ENCODE results near the gene MNDA.

Gene MNDA

DNA sequence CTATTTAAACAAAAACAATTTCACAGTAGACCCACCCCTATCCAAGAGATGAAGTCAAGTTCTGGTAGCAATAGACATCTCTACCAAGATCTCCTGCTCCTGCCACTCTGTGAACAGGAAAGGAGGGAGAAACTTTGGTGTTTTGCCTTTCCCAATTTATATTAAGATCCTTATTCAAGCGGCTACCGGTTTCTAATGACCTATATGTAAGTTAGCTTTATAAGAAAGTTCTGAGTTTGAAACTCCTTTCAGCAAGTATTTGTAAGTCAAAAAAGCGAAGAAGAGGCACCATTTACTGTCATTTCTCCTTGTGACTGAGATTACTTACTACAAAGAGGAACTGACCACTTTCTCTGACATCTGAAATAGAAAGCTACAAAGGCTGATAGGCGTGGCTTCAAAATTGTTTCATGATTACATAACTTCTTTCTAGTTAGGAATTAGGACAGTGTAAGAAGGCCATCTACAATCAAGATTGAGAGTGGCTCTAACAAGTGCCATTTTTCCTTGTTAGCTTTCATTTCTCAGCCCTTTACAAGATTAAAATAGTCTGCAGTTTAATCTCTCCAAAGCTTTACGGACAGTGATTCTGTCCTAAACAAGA, at the start of gene MNDA:
Gene MNDA, plus strand, starts transcription at position 448 of the 604 bp plus-strand sequence. CDS start 10,803 bp downstream, outside the sequence.
- no peak for DNase-seq

DNA sequence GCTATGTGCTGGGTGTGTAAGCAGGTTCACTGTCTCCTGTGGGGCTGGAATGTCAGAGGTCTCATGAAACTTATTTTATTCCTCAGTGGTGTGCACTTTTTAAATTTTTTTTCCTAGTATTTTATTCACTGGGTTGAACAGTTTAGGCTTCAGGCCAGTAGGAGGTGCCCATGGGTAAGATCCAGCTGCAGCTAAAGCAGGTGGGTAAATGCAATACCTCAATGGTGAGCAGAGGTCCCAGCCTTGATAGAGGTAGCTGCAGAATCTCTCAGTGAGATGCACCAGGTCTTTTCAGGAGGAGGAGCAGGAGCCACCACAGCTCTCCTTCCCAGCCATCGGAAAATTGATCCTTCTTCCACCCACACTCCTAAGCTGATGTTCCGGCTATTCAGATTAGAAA, 37.5 kb upstream of the MNDA start:
- no peak for DNase-seq

DNA sequence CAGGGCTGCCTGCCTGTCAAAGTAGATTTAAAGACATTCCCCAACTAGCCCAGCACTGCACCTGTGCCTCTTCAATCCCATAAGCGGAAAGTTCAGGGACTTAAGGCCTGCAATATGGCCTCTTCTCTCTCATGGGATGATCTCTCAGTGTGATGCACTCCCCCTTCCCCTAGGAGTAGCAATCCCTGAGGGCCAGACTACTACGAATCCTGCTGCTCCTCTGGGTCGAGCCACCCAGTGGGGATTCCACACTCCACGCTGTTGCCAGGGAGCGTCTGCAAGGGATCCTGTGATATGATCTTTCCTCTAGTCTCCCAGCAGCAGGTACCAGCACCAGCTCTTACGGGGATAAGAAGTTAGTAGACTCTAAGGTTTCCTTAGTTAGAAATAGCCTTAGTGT, 36.9 kb upstream of the MNDA start:
- DNase-seq = no peak

DNA sequence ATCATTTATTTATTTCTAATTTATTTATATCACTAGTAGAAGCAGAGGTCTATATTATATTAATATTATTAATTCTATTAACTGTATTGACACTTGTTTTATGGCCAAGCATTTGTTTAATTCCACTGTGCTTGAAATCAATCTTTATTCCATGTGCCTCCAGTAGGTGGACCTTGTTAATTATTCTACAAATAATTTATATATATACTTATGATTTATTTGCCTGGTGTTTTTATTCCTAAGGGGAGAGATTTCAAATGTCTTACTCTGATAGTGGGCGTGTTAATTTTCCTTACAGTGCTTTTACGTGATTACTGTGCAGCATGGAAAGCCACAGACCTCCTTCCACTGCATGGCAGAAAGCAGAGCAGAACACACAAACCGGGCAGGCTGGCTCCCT, 32.6 kb upstream of the MNDA start:
- DNase-seq = no peak

DNA sequence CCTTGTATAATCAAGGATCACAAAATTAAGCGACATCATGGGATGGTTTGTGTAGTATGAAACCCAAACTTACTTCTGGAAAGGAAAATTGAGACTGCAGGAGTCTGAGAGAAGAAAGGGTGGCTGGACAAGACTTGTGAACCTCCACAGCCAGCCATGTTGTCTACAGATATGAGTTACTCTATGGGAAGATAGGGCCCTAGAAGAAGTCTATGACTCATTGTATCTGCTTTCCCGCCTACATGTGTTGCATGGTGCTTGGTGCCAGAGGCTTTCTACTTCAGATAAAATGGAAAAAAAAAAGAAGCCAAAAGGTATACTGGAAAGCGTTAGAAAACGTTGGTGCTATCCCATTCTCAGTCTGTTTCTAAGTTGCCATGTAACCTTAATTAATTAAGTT, 31.5 kb upstream of the MNDA start:
- no peak for DNase-seq

DNA sequence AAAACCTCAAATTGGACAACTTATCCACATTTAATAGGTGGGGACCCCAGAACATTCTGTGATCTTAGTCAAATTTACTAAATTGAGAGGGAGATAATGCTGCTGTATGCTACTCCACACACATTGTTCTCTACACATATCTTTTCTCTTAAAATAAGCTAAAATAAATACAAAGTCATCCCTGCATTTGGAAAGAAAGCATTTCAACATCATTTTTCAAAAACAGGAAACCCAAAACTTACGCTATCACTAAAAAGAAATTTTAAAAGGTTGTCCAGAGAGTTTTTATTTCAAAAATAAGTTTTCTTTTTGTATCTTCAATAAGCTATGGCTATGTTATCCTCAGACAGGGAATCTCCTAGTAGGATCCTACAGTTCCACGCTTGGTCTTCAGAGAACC, 30.6 kb upstream of the MNDA start:
- DNase-seq = no peak

DNA sequence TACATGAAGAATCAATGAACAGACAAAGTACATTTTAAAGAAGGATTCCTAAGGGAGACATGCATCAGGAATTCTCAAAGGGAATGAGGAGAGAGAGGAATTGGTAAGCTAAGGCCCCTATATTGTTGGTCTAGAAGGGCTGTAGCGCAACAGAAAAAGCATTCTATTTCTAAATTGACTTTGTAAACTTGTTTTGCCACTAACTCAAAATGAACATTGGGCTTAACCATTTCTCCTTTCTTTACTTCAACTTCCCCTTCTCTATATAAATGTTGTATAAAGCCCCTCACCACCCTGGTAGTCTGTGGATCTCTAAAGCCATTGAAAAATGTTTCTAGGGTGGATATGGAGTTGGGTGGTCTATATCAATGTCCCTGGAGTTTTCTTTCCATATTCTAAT, 29.8 kb upstream of the MNDA start:
- no peak for DNase-seq

DNA sequence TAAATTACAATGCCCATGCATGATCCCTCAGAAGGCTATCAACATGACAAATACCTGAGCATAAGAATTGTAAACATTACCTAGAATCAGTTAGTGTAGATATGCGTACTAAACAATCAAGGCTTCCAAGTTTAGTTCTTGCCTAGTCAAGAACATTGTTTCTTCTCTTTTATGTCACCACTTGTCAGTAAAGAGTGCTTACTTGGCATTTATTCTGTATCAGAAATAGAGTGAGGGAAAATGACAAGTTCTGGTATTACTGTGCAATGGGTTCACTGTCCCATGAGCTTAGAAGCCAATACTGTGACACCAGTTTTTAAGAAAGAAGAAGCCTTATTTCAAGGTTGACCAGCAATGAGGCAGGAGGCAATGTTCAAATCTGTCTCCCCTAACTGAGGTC, 27.5 kb upstream of the MNDA start:
- DNase-seq = no peak

DNA sequence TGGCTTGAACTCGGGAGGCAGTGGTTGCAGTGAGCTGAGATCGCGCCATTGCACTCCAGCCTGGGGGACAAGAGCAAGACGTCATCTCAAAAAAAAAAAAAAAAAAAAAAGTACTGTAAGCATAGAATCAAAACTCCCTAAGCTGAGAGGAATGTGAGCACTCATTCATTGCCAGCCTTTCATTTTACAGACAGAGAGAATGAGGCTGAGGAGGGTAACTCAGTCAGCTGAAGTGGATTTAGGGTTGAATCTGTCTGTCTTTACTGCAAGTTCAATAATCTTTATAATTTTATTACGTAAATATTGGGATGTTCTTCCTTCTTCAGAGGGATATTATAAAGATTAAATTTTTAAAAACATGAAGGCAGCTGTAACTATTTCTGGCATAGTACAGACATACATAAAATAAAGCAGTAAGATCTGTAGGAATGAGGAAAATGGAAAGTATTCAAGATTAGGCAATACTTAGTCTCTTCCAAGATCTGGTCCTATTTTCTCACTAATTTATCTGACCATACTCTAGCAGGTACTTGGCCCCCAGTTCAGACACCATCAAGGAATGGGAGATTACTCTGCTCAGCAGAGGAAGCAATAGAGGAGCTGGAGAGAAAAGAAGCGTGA, 24.1 kb upstream of the MNDA start:
- no peak for DNase-seq

DNA sequence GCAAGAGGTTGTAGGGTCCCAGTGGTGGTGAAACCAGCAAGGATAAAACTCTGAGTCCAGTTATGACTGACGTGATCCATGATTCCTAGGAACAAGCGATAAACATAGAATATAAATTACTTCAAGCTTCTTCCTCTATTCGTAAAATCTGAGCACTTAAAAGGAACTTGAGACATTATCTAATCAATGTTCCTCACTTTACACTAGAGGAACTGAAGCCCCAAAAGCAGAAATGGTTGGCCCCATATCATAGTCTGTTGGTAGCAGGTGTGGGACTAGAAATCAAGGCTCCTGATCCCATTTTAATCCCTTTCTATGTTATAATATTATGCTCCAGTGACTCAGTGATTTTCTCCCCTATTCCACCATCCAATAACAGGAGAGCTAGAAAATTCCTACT, 21.9 kb upstream of the MNDA start:
- DNase-seq = no peak

DNA sequence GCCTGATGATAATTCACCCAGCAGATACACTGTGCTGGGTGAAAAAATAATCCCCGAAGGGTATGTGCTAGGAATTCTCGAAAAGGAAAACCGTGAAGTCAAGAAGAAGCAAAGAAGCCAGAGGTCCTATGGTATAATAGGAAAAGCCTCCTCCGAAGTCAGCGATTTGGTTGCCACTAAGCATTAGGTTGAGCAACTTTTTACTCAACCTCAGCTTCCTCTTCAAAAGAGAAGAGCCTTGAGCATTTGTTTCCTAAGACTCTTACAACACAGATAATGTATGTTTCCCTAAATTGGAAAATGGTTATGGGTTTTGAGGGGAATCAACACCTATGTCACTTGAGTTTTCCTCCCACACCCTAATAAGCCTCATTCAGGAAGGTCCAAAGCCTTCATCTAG, 21.3 kb upstream of the MNDA start:
- DNase-seq = no peak

DNA sequence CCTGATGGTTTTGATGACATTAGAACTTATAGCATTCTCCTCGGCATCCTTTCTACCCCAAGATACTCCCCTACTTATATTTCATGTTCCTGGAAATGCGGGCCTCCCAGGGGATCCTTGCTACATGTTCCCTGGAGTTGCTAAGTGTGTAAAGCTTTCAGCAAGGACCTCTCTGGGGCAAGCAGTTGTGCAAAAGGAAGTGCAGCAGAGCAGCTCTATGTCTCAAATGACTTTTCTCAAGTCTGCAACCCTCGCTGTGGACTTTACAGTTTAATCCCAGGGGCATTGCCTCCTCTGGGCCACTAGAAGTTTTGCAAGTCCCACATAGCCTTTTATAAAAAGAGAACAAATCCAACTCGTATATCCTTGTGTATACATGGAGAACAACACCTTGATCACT, 20.8 kb upstream of the MNDA start:
- no peak for DNase-seq

DNA sequence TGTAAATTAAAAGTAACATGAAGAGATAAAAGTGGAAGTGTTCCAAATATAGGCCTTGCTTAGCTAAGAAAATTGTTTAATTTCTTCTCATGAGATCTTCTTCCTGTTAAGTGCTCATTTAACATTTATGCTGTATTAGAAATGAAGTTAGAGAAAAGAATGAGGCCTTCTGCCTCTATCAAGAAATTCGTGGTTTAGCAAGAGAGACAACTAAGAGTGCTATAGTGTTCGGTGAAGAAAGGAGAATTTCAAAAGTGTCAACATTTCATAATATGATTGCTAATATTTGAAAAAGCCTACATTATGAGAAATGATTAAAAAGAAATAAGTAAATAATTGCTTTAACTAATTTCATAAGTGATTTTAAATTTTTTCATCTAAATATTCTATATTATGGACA, 18.8 kb upstream of the MNDA start:
- no peak for DNase-seq

DNA sequence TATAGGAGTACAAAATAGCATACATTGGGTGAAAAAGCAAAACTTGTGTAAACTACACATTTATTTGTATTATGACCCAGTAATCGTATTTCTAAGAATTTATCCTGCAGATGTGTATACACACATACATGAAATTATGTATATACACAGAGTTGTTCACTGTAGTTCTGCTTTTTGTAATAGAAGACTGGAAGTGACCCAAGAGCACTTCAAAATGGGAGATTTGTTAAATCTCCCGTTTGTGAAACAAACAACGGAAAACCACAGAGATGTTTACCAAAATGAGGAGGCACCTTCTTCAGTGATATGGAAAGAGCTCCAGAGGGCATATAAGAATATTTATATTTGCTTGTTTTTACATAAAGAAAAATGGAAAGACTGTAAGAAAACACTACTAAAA, 18.0 kb upstream of the MNDA start:
- no peak for DNase-seq

DNA sequence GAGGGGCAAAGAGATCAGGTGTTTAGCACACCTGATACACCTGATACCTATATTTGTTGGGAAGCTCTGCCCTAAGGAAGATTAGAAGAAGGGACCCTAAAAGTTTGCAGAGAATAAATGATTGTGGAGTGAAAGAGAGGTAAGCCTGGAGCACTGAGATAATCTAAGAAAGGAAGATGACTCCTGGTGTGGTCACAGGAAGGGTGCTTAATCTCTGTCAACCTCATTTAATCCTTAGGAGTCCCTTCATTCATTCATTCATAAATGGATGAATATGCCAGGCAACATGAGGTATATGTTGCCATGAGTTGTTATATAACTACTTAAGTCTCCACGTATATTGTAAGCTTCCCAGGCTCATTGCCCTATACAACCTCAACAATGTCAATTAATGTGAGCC, 16.2 kb upstream of the MNDA start:
- no peak for DNase-seq

DNA sequence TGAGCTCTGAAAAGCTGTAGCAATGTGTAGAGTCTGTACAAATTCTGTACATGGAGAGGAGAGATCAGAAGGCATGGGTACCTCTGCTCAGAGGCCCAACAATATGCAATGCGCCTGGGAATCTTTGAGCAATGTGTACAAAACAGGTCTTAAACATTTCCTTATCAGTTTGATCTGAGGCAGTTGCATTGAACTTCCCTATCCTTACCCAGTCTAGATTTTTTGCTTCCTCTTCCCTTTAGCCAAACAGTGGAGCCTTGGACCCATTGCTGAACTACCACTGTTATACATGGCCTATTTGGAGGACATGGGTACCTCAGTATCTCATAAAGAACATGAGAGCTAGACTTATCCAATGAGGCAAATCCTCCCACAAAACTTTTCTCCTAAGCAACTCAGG, 12.6 kb upstream of the MNDA start:
- DNase-seq = no peak

DNA sequence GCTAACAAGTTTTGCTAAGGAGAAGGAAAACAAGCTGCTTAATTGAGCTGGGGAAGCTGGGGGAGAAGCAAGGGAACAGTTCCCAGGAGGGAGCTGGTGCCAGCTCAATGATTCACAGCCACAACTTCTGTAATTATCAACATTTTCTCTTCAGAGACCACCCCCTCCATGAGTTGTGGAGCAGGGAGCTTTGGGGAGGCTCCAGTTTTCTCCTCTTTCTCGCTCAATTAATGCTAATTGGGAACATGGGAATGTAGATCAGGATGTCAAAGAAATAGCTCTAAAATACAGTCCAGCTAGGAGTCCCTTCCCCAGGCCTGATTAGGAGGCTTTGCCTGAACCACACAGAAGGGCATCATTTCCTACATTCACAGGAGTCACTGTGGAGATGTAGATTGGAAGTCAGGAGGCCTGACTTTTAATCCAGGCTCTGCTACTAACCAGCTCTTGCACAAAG, 12.1 kb upstream of the MNDA start:
- DNase-seq = no peak

DNA sequence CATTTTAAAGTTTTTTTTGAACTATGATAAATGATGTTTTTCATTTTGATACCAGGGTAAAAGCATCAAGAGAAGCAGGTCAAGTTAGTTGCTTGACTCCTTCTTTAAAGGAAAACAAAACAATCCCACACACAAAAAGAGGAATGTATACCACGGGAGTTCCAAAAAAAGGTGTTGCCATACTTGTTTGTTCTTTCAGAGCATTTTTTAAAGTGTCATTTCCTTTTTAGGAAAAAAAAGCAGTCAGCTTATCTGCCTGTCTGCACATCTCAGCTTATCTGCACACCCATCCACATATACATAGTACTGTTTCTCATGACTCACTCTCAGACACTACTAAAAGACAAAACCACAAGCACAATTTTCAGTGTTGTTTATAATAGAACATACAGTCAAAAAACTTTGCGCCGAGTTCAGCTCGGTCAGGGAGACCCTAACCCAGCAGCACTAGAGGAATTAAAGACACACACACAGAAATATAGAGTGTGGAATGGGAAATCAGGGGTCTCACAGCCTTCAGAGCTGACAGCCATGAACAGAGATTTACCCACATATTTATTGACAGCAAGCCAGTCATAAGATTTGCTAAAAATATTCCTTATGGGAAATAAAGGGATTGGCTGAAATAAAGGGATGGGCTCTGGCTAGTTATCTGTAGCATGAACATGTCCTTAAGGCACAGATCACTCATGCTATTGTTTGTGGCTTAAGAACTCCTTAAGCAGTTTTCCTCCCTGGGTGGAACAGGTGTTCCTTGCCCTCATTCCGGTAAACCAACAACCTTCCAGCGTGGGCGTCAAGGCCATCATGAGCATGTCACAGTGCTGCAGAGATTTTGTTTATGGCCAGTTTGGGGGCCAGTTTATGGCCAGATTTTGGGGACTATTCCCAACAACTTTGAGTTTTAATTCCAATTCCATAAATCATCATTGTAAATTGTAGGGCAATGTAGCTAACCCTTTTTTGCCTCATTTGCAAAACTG, 11.4 kb upstream of the MNDA start:
- DNase-seq = no peak

DNA sequence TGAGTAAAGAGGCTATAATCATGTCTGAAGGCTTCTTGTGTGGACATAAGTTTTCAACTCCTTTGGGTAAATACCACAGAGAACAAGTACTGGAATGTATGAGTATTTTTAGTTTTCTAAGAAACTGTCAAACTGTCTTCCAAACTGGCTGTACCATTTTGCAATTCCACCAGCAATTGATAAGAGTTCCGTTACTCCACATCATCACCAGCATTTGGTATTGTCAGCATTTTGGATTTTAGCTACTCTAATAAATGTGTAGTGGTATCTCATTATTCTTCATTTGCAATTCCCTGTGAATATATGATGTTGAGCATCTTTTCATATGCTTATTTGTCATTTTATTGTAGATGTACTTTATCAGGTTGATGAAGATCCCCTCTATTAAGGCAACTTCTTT, 9.4 kb upstream of the MNDA start:
- DNase-seq = no peak

DNA sequence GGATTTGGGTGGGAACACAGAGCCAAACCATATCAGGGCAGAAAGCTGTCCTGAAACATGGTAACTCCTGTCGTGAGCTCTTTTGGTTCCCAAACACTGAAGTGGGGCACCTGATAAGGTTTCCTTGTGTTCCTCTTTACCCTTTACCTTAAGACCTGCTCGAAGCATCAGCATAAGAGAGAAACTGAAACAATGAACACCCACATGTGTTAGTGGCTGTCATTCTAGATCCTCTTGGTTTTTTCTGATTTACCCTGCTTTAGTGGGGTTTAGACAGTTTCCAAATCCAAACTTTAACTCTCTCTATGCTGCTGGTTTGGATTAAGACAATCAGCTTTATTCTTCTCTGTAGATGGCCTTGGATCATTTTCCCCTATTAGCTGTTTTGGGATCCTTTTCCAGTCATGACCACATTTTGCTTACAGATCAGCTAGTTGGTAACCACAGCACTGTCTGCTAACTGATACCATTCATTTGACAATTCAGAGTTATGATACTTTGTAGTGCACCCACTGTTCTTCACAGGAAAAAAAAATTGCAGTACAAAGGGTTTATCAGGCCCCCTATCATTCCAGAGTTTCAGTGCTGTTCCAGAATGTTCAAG, 975 bp upstream of the MNDA start:
- no peak for DNase-seq

DNA sequence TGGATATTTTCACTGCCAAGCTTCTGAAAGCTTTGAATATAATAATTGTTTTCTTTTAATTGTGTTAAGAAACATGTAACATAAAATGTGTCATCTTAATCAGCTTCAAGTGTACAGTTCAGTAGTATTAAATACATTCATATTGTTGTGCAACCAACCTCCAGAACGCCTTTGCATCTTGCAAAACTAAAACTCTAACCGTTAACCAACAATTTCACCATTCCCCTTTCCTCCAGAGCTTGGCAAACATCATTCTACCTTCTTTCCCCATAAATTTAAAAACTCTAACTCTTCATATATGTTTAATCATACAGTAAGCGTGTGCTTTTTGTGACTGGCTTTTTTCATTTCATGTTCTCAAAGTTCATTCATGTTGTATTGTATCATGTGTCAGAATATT, 2.1 kb downstream of the MNDA start:
- DNase-seq = no peak

DNA sequence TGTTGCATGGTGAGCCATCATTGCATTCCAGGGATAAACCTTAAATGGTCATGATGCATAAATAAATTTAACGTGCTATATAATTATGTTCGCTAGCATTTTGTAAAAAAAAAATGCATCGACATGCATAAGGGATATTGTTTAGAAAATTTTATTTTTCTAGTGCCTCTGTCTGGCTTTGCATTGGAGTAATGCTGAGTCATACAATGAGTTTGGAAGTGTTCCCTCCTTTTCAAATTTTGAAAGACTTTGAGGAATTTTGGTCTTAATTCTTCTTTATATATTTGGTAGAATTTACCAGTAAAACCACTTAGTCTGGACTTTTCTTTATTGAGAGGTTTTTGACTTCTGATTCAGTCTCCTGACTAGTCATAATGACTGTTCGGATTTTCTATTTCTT, 4.9 kb downstream of the MNDA start:
- DNase-seq = no peak

DNA sequence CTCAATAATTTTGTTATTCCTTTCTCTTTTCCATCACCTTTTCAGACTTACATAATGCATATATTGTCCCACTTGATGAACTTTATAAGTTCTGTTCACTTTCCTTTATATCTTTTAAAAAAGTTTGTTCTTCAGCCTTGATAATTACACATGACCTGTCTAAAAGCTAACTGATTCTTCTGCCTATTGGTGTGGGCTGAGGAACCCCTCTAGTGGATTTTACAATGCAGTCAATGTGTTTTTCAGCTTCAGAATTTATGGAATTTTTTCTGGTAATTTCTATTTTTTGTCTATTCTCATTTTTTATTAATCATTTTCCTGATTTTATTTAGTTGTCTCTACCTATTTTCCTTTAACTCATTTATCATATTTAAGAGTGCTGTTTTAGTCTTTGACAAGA, 7.5 kb downstream of the MNDA start:
- DNase-seq = no peak

DNA sequence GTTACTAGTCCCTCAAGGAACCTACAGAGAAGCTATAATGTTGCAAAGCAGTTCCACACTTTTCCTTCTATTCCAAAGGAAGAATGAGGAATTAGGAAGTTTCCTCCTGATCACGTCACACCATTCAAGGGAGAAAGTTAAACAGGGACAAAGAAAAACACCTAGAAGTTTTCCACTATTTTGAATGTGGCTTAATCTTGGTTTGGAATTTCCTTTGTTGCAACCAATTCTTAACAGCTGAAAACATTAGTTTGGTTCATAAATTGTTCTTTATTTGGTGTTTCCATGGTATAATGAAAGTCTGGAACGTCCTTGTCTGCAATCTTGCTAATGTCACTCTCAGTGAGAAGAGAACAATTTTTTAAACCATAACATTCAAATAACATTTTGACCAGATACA, 8.4 kb downstream of the MNDA start:
- no peak for DNase-seq
